HG02759 (cell line): ENCODE data around the gene ANKRD20A1.
"Not testable (repeated sequence)": the region's sequence is repeated elsewhere in the genome, so short reads cannot be mapped to it uniquely, and the experiment has no call there.

Experiments used
- ATAC-seq: cut with Tn5 transposase; IDR thresholded peaks from one replicate; pipeline ENCODE4 v1.9.1; 2021; ENCODE audit warnings: mild to moderate bottlenecking, moderate library complexity; ENCODE audit not compliant: unreplicated experiment

ANKRD20A1 gene

DNA sequence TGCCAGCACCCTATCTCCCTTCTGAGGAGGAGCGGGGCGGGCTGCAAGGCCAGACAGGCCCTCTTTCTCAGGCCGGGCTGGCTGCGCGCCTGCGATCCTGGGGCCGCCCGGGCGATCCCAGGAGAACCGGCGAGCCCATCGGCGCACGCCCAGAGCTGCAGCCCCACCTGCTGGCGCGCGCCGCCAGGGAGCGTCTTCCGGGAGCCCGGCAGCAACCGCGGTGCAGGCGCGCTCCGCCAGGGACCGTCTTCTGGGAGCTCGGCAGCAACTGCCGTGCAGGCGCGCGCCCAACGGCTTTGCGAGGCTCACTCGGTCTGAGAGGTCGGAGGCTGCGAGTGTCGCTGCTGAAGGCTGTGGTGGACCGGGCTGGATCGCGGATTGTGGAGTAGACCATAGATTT, at the start of gene ANKRD20A1:
ANKRD20A1 (plus strand) TSS at position 61 of the 400 bp plus-strand sequence. CDS start 496 bp downstream, outside the sequence.
- not testable (repeated sequence) for ATAC-seq

DNA sequence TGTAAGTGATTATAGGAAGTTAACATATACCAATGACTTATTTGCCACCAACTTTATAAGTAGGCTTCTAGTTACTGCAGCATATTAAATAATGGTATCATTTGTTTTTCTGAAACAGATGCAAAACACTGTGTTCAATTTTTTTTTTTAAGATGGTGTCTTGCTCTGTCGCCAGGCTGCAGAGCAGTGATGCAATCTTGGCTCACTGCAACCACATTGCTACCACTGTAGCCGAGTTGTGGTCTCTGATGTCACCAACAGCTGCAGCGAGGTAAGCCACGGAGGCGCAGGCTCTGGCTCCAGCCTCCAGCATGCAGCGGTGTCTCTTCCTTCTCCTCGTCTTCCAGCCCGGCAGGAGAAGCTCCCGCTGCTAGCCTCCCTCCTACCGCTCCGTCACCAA, 26.6 kb upstream of the ANKRD20A1 start:
- not testable (repeated sequence) for ATAC-seq
